ENCODE data around the gene SEMA4D.

SEMA4D gene

DNA sequence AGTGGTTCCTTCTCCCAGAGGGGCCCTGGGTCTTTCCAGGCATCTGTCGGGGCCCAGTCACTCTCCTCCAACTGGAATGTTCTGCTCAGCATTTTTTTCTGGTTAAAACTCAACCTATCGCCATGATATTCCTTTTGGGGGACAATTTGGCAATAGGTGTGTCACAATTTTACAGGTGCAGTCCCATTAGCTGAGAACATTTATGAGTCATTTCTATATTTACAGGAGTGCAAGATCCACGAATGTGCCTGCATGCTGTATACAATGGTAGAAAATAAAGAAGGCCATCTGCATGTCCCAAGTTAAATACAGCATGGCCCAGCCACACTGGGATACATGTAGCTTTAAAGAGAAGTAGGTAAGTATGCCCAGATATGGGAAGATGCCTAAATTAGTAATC, 28.8 kb upstream of the SEMA4D start:
- H2BK5ac ChIP-seq (ENCODE audit: low read length) = no peak overlapping the region
- no peak overlapping the region for H4K91ac ChIP-seq (ENCODE audit: low read depth, low read length, poor library complexity)
- H3K23ac ChIP-seq (ENCODE audit: low read depth, low read length, poor library complexity) = no peak overlapping the region
- no peak overlapping the region for H3K14ac ChIP-seq (ENCODE audit: low read length)
- no peak overlapping the region for H2AFZ ChIP-seq (ENCODE audit: low read length)
- H3K27me3 ChIP-seq (ENCODE audit: control insufficient read depth in 3 of 3, insufficient read depth in 3 of 3, low read depth in 1 of 3, low read length in 3 of 3) = peaks cover 0 to 24% (median 0%) of the 10 kb centered on the region in 3 experiments
- no peak overlapping the region for H2BK12ac ChIP-seq (ENCODE audit: low read length)
- no CpG with 5 or more reads among the region's 3 CpGs for WGBS, 2 donors (ENCODE audit: extremely low coverage in 2 of 2, insufficient read length in 2 of 2, insufficient replicate concordance in 1 of 2)
- no peaks in the 10 kb centered on the region for H3K79me1 ChIP-seq (ENCODE audit: low read depth, low read length)
- no peak overlapping the region for H3K4ac ChIP-seq (ENCODE audit: low read length)
- DNase-seq (ENCODE audit: low spot score) = no peak
- peaks cover 4 to 8% of the 10 kb centered on the region in 2 donors for H3K4me1 ChIP-seq (ENCODE audit: control insufficient read depth in 2 of 2, insufficient read depth in 1 of 2, low read depth in 1 of 2, low read length in 2 of 2)
- no peak overlapping the region for H3K18ac ChIP-seq (ENCODE audit: low read length)
- H2BK15ac ChIP-seq (ENCODE audit: low read length) = no peak overlapping the region
- H3K9me3 ChIP-seq (replicated peaks in 1 of 2; ENCODE audit: control insufficient read depth in 2 of 2, insufficient read depth in 1 of 2, low read depth in 1 of 2, low read length in 2 of 2) = peaks cover 0 to 3% of the 10 kb centered on the region in 2 donors
- H3K9ac ChIP-seq (ENCODE audit: low read depth, low read length, poor library complexity) = no peak overlapping the region
- no peak overlapping the region for H3K4me3 ChIP-seq (ENCODE audit: low read length in 2 of 2)
- H4K8ac ChIP-seq (ENCODE audit: low read depth, low read length) = no peak overlapping the region
- H2BK120ac ChIP-seq (ENCODE audit: low read depth, low read length) = no peak overlapping the region
- no peak overlapping the region for H3K27ac ChIP-seq (replicated peaks; ENCODE audit: low read length)
- no peak overlapping the region for H3K4me2 ChIP-seq (ENCODE audit: insufficient read depth, low read length, poor library complexity, severe bottlenecking)
- no peaks in the 10 kb centered on the region for H3K36me3 ChIP-seq (replicated peaks in 1 of 2; ENCODE audit: control insufficient read depth in 2 of 2, insufficient read depth in 2 of 2, low read length in 2 of 2)
- H2AK5ac ChIP-seq (ENCODE audit: low read depth, low read length) = no peak overlapping the region

GRCh38 chr9:89525446-89526374, 27.8 kb upstream of the SEMA4D start:
- no peak overlapping the region for H3K23ac ChIP-seq (ENCODE audit: low read depth, low read length, poor library complexity)
- no peak overlapping the region for H3K4ac ChIP-seq (ENCODE audit: low read length)
- no peak overlapping the region for H4K91ac ChIP-seq (ENCODE audit: low read depth, low read length, poor library complexity)
- H3K27me3 ChIP-seq (ENCODE audit: control insufficient read depth in 3 of 3, insufficient read depth in 3 of 3, low read depth in 1 of 3, low read length in 3 of 3) = peaks cover 0 to 27% (median 0%) of the 10 kb centered on the region in 3 experiments
- no peaks in the 10 kb centered on the region for H3K79me1 ChIP-seq (ENCODE audit: low read depth, low read length)
- H3K4me3 ChIP-seq (ENCODE audit: low read length in 2 of 2) = no peak overlapping the region
- no peak overlapping the region for H2AFZ ChIP-seq (ENCODE audit: low read length)
- no CpG with 5 or more reads among the region's 24 CpGs for WGBS, 2 donors (ENCODE audit: extremely low coverage in 2 of 2, insufficient read length in 2 of 2, insufficient replicate concordance in 1 of 2)
- no peak overlapping the region for H2BK15ac ChIP-seq (ENCODE audit: low read length)
- no peak overlapping the region for H2BK12ac ChIP-seq (ENCODE audit: low read length)
- peaks cover 4 to 8% of the 10 kb centered on the region in 2 donors for H3K4me1 ChIP-seq (ENCODE audit: control insufficient read depth in 2 of 2, insufficient read depth in 1 of 2, low read depth in 1 of 2, low read length in 2 of 2)
- H3K9me3 ChIP-seq (replicated peaks in 1 of 2; ENCODE audit: control insufficient read depth in 2 of 2, insufficient read depth in 1 of 2, low read depth in 1 of 2, low read length in 2 of 2) = peaks cover 0 to 3% of the 10 kb centered on the region in 2 donors
- no peak for DNase-seq (ENCODE audit: low spot score)
- no peak overlapping the region for H2AK5ac ChIP-seq (ENCODE audit: low read depth, low read length)
- H4K8ac ChIP-seq (ENCODE audit: low read depth, low read length) = no peak overlapping the region
- H3K18ac ChIP-seq (ENCODE audit: low read length) = no peak overlapping the region
- no peak overlapping the region for H3K4me2 ChIP-seq (ENCODE audit: insufficient read depth, low read length, poor library complexity, severe bottlenecking)
- H2BK5ac ChIP-seq (ENCODE audit: low read length) = no peak overlapping the region
- H2BK120ac ChIP-seq (ENCODE audit: low read depth, low read length) = no peak overlapping the region
- no peak overlapping the region for H3K9ac ChIP-seq (ENCODE audit: low read depth, low read length, poor library complexity)
- H3K36me3 ChIP-seq (replicated peaks in 1 of 2; ENCODE audit: control insufficient read depth in 2 of 2, insufficient read depth in 2 of 2, low read length in 2 of 2) = no peaks in the 10 kb centered on the region
- no peak overlapping the region for H3K27ac ChIP-seq (replicated peaks; ENCODE audit: low read length)
- H3K14ac ChIP-seq (ENCODE audit: low read length) = no peak overlapping the region

DNA sequence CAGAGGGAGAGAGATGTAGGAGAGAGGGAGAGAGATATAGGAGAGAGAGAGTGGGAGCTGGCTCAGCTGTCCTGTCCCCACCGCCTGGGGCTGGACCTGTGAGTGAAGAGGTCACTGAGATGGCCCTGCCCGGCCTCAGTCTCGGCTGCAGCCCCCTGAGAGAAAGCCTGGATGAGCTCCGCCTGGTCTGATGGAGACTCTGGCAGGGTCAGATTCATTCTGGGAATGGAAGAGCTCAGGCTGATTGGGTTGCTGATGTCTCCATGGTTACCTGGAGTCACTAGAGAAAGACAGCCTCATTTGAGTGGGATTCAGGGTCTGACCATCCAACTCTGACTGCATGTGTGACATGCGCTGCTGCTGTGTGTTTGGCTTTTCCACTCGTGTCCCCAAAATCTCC, 27.1 kb upstream of the SEMA4D start:
- H3K4ac ChIP-seq (ENCODE audit: low read length) = no peak overlapping the region
- no peak overlapping the region for H3K23ac ChIP-seq (ENCODE audit: low read depth, low read length, poor library complexity)
- H3K4me2 ChIP-seq (ENCODE audit: insufficient read depth, low read length, poor library complexity, severe bottlenecking) = no peak overlapping the region
- no peak overlapping the region for H4K8ac ChIP-seq (ENCODE audit: low read depth, low read length)
- no peak overlapping the region for H2AK5ac ChIP-seq (ENCODE audit: low read depth, low read length)
- no peak overlapping the region for H4K91ac ChIP-seq (ENCODE audit: low read depth, low read length, poor library complexity)
- peaks cover 0 to 30% (median 0%) of the 10 kb centered on the region in 3 experiments for H3K27me3 ChIP-seq (ENCODE audit: control insufficient read depth in 3 of 3, insufficient read depth in 3 of 3, low read depth in 1 of 3, low read length in 3 of 3)
- H2BK15ac ChIP-seq (ENCODE audit: low read length) = no peak overlapping the region
- no peak overlapping the region for H3K14ac ChIP-seq (ENCODE audit: low read length)
- no peaks in the 10 kb centered on the region for H3K36me3 ChIP-seq (replicated peaks in 1 of 2; ENCODE audit: control insufficient read depth in 2 of 2, insufficient read depth in 2 of 2, low read length in 2 of 2)
- no peak overlapping the region for H3K27ac ChIP-seq (replicated peaks; ENCODE audit: low read length)
- H2AFZ ChIP-seq (ENCODE audit: low read length) = no peak overlapping the region
- H3K79me1 ChIP-seq (ENCODE audit: low read depth, low read length) = no peaks in the 10 kb centered on the region
- no peak overlapping the region for H2BK12ac ChIP-seq (ENCODE audit: low read length)
- H2BK5ac ChIP-seq (ENCODE audit: low read length) = no peak overlapping the region
- H2BK120ac ChIP-seq (ENCODE audit: low read depth, low read length) = no peak overlapping the region
- no peak overlapping the region for H3K4me3 ChIP-seq (ENCODE audit: low read length in 2 of 2)
- H3K9ac ChIP-seq (ENCODE audit: low read depth, low read length, poor library complexity) = no peak overlapping the region
- H3K9me3 ChIP-seq (replicated peaks in 1 of 2; ENCODE audit: control insufficient read depth in 2 of 2, insufficient read depth in 1 of 2, low read depth in 1 of 2, low read length in 2 of 2) = peaks cover 0 to 3% of the 10 kb centered on the region in 2 donors
- DNase-seq (ENCODE audit: low spot score) = no peak
- no CpG with 5 or more reads among the region's 6 CpGs for WGBS, 2 donors (ENCODE audit: extremely low coverage in 2 of 2, insufficient read length in 2 of 2, insufficient replicate concordance in 1 of 2)
- no peak overlapping the region for H3K18ac ChIP-seq (ENCODE audit: low read length)
- peaks cover 4 to 8% of the 10 kb centered on the region in 2 donors for H3K4me1 ChIP-seq (ENCODE audit: control insufficient read depth in 2 of 2, insufficient read depth in 1 of 2, low read depth in 1 of 2, low read length in 2 of 2)

GRCh38 chr9:89523948-89524347, 26.0 kb upstream of the SEMA4D start:
- peaks cover 4 to 8% of the 10 kb centered on the region in 2 donors for H3K4me1 ChIP-seq (ENCODE audit: control insufficient read depth in 2 of 2, insufficient read depth in 1 of 2, low read depth in 1 of 2, low read length in 2 of 2)
- no CpG with 5 or more reads among the region's 3 CpGs for WGBS, 2 donors (ENCODE audit: extremely low coverage in 2 of 2, insufficient read length in 2 of 2, insufficient replicate concordance in 1 of 2)
- H3K18ac ChIP-seq (ENCODE audit: low read length) = no peak overlapping the region
- H3K4me3 ChIP-seq (ENCODE audit: low read length in 2 of 2) = no peak overlapping the region
- H2BK15ac ChIP-seq (ENCODE audit: low read length) = no peak overlapping the region
- no peak for DNase-seq (ENCODE audit: low spot score)
- no peak overlapping the region for H3K9ac ChIP-seq (ENCODE audit: low read depth, low read length, poor library complexity)
- no peak overlapping the region for H4K91ac ChIP-seq (ENCODE audit: low read depth, low read length, poor library complexity)
- no peak overlapping the region for H3K4ac ChIP-seq (ENCODE audit: low read length)
- H3K4me2 ChIP-seq (ENCODE audit: insufficient read depth, low read length, poor library complexity, severe bottlenecking) = no peak overlapping the region
- no peak overlapping the region for H2BK5ac ChIP-seq (ENCODE audit: low read length)
- no peak overlapping the region for H3K14ac ChIP-seq (ENCODE audit: low read length)
- no peak overlapping the region for H2AK5ac ChIP-seq (ENCODE audit: low read depth, low read length)
- peaks cover 0 to 35% (median 0%) of the 10 kb centered on the region in 3 experiments for H3K27me3 ChIP-seq (ENCODE audit: control insufficient read depth in 3 of 3, insufficient read depth in 3 of 3, low read depth in 1 of 3, low read length in 3 of 3)
- peaks cover 0 to 3% of the 10 kb centered on the region in 2 donors for H3K9me3 ChIP-seq (replicated peaks in 1 of 2; ENCODE audit: control insufficient read depth in 2 of 2, insufficient read depth in 1 of 2, low read depth in 1 of 2, low read length in 2 of 2)
- H3K27ac ChIP-seq (replicated peaks; ENCODE audit: low read length) = no peak overlapping the region
- H4K8ac ChIP-seq (ENCODE audit: low read depth, low read length) = no peak overlapping the region
- no peaks in the 10 kb centered on the region for H3K36me3 ChIP-seq (replicated peaks in 1 of 2; ENCODE audit: control insufficient read depth in 2 of 2, insufficient read depth in 2 of 2, low read length in 2 of 2)
- no peak overlapping the region for H2BK12ac ChIP-seq (ENCODE audit: low read length)
- H3K23ac ChIP-seq (ENCODE audit: low read depth, low read length, poor library complexity) = no peak overlapping the region
- no peak overlapping the region for H2AFZ ChIP-seq (ENCODE audit: low read length)
- no peaks in the 10 kb centered on the region for H3K79me1 ChIP-seq (ENCODE audit: low read depth, low read length)
- no peak overlapping the region for H2BK120ac ChIP-seq (ENCODE audit: low read depth, low read length)

Data from neuronal stem cell (in vitro differentiated cells).